Suprapubic skin (tissue), 4 donors: ENCODE measurements around the gene DNAJC11. TPM values are rescaled to one million over a fixed set of nuclear protein-coding genes. Genes with fewer than 3 reads are reported as not detected.

Experiments used
- DNase-seq, 2 donors: peaks; one replicate each; pipeline ENCODE4 v3.0.0-alpha.2; 2019; ENCODE audit warnings: low spot score in 2 of 2
- H3K27ac ChIP-seq: fragments of 200-600 bp; sonication (generic); one replicate; pipeline ENCODE4 v1.5.1; 2019
- H3K27me3 ChIP-seq: fragments of 200-600 bp; sonication (generic); one replicate; pipeline ENCODE4 v1.5.1; 2019
- H3K36me3 ChIP-seq: fragments of 200-600 bp; sonication (generic); one replicate; pipeline ENCODE4 v1.5.1; 2019
- H3K4me1 ChIP-seq: fragments of 200-600 bp; sonication (generic); one replicate; pipeline ENCODE4 v1.5.1; 2019
- H3K4me3 ChIP-seq: fragments of 200-600 bp; sonication (generic); one replicate; pipeline ENCODE4 v1.5.1; 2019; ENCODE audit warnings: mild to moderate bottlenecking
- H3K9me3 ChIP-seq: fragments of 200-600 bp; sonication (generic); one replicate; pipeline ENCODE4 v1.5.1; 2019
- CTCF ChIP-seq, 2 donors: fragments of 200-600 bp in 1 of 2; fragments of 450-650 bp in 1 of 2; sonication (generic) in 1 of 2; IDR thresholded peaks; one replicate each; pipeline ENCODE4 v1.5.1; 2016 to 2019; ENCODE audit warnings: antibody characterized with exemption in 2 of 2, mild to moderate bottlenecking in 1 of 2, moderate library complexity in 1 of 2
- EP300 ChIP-seq: sonication (generic); formaldehyde crosslinking; IDR thresholded peaks from one replicate; pipeline ENCODE4 v1.6.1; 2017; ENCODE audit warnings: antibody characterized with exemption
- POLR2A ChIP-seq, 2 donors: fragments of 450-650 bp; IDR thresholded peaks; one replicate each; pipeline ENCODE4 v1.6.1; 2017; ENCODE audit warnings: antibody characterized with exemption in 2 of 2, mild to moderate bottlenecking in 2 of 2, moderate library complexity in 2 of 2
- POLR2AphosphoS5 ChIP-seq, 3 donors: sonication (generic); formaldehyde crosslinking; IDR thresholded peaks; one replicate each; pipeline ENCODE4 v1.6.1; 2017; ENCODE audit warnings: antibody characterized with exemption in 3 of 3
- WGBS: methylation state at CpG from one replicate; pipeline ENCODE4 v1.1.5; 2018; 5-methylcytosine and 5-hydroxymethylcytosine counted together
- total RNA-seq, 4 donors: library from RNA; depleted of rRNA; stranded (reverse); fragments of >200 nt; gene quantifications; one replicate each; pipeline ENCODE4 v1.1.0, GENCODE V29; 2016

Gene DNAJC11
- total RNA-seq, 4 donors from 2014 or later, result 22.9 to 53.0 (median 31.4) TPM

GRCh38 chr1:6592865-6593593 lies 108.6 kb downstream of the DNAJC11 start:
- no peaks in the 10 kb centered on the region for H3K27me3 ChIP-seq
- H3K36me3 ChIP-seq, result peaks cover 94% of the 10 kb centered on the region
- no peak for DNase-seq
- 91% methylated on average over 11 of the region's 38 CpGs for WGBS
- no peaks in the 10 kb centered on the region for H3K9me3 ChIP-seq
- no peak overlapping the region for H3K27ac ChIP-seq
- TF ChIP-seq CTCF (IDR thresholded peaks at IDR 0.05), result no peak
- TF ChIP-seq EP300, result no peak
- TF ChIP-seq POLR2A (IDR thresholded peaks at IDR 0.05), result no peak
- TF ChIP-seq POLR2AphosphoS5 (IDR thresholded peaks at IDR 0.05), result no peak
- H3K4me1 ChIP-seq, result peaks cover 50% of the 10 kb centered on the region
- no peak overlapping the region for H3K4me3 ChIP-seq

- Histone ChIP-seq H3K36me3 (peaks cover 93% of the 10 kb centered on the region), H3K27me3 (no peaks in the 10 kb centered on the region), H3K9me3 (no peaks in the 10 kb centered on the region), H3K27ac (no peak overlapping the region), H3K4me3 (no peak overlapping the region), H3K4me1 (peaks cover 50% of the 10 kb centered on the region)
- 51% methylated on average over 5 of the region's 5 CpGs for WGBS
- TF ChIP-seq CTCF (IDR thresholded peaks at IDR 0.05) (no peak), POLR2A (IDR thresholded peaks at IDR 0.05) (no peak), POLR2AphosphoS5 (IDR thresholded peaks at IDR 0.05) (no peak), EP300 (no peak)
- DNase-seq, result no peak
Measured at GRCh38 chr1:6592441-6592840, 109.2 kb downstream of the DNAJC11 start.

- peaks cover 50% of the 10 kb centered on the region for H3K4me1 ChIP-seq
- no peak overlapping the region for H3K4me3 ChIP-seq
- H3K36me3 ChIP-seq, result peaks cover 85% of the 10 kb centered on the region
- H3K27me3 ChIP-seq, result no peaks in the 10 kb centered on the region
- no peaks in the 10 kb centered on the region for H3K9me3 ChIP-seq
- 100% methylated on average over 2 of the region's 6 CpGs for WGBS
- no peak for TF ChIP-seq POLR2A (IDR thresholded peaks at IDR 0.05)
- TF ChIP-seq POLR2AphosphoS5 (IDR thresholded peaks at IDR 0.05), result no peak
- no peak for TF ChIP-seq CTCF (IDR thresholded peaks at IDR 0.05)
- no peak for TF ChIP-seq EP300
- no peak for DNase-seq
- H3K27ac ChIP-seq, result no peak overlapping the region
Measured at GRCh38 chr1:6591644-6592043, 110.0 kb downstream of the DNAJC11 start.

GRCh38 chr1:6591222-6591621 lies 110.4 kb downstream of the DNAJC11 start:
- DNase-seq, result no peak
- Histone ChIP-seq H3K36me3 (peaks cover 83% of the 10 kb centered on the region), H3K9me3 (no peaks in the 10 kb centered on the region), H3K4me1 (peaks cover 47% of the 10 kb centered on the region), H3K27ac (no peak overlapping the region), H3K4me3 (no peak overlapping the region), H3K27me3 (no peaks in the 10 kb centered on the region)
- no peak for TF ChIP-seq POLR2A (IDR thresholded peaks at IDR 0.05)
- TF ChIP-seq EP300, result no peak
- no peak for TF ChIP-seq CTCF (IDR thresholded peaks at IDR 0.05)
- TF ChIP-seq POLR2AphosphoS5 (IDR thresholded peaks at IDR 0.05), result no peak
- 87% methylated on average over 13 of the region's 13 CpGs for WGBS

- Histone ChIP-seq H3K27ac (no peak overlapping the region), H3K4me3 (no peak overlapping the region), H3K9me3 (no peaks in the 10 kb centered on the region), H3K27me3 (no peaks in the 10 kb centered on the region), H3K36me3 (peaks cover 71% of the 10 kb centered on the region), H3K4me1 (peaks cover 51% of the 10 kb centered on the region)
- no peak for DNase-seq
- TF ChIP-seq CTCF (IDR thresholded peaks at IDR 0.05), result no peak
- no peak for TF ChIP-seq POLR2A (IDR thresholded peaks at IDR 0.05)
- TF ChIP-seq POLR2AphosphoS5 (IDR thresholded peaks at IDR 0.05), result no peak
- TF ChIP-seq EP300, result no peak
- WGBS, result 80% methylated on average over 4 of the region's 7 CpGs
Measured at GRCh38 chr1:6590046-6590445, 111.6 kb downstream of the DNAJC11 start.
